ENCODE data around the gene ELL.
A peak's percentile ranks its signal among the peaks of the same experiment; 100 is the strongest.

Gene ELL

GRCh38 chr19:18521692-18522123, at the start of gene ELL:
Gene ELL (minus strand): TSS chr19:18522070. CDS start chr19:18522055, 15 bp downstream.
- no peaks in the 10 kb centered on the region for H3K27me3 ChIP-seq (ENCODE audit: control insufficient read depth in 1 of 2, insufficient read depth in 2 of 2, low read length in 2 of 2)
- H3K27ac ChIP-seq (ENCODE audit: low read length): peak within 1 kb of the TSS; percentile 89
- no peaks in the 10 kb centered on the region for H3K9me3 ChIP-seq (ENCODE audit: control insufficient read depth in 2 of 2, low read length in 2 of 2)
- no peaks in the 10 kb centered on the region for H3K36me3 ChIP-seq (ENCODE audit: control insufficient read depth in 2 of 2, insufficient read depth in 2 of 2, low read length in 2 of 2)
- H3K4me1 ChIP-seq (ENCODE audit: control insufficient read depth, insufficient read depth, low read length): peaks cover 13% of the 10 kb centered on the region
- peak within 1 kb of the TSS; percentile 93 to 95 for H3K4me3 ChIP-seq (ENCODE audit: low read length in 2 of 2)
- H3K9ac ChIP-seq (ENCODE audit: low read length in 2 of 2): peak within 1 kb of the TSS; percentile 97 to 99

DNA sequence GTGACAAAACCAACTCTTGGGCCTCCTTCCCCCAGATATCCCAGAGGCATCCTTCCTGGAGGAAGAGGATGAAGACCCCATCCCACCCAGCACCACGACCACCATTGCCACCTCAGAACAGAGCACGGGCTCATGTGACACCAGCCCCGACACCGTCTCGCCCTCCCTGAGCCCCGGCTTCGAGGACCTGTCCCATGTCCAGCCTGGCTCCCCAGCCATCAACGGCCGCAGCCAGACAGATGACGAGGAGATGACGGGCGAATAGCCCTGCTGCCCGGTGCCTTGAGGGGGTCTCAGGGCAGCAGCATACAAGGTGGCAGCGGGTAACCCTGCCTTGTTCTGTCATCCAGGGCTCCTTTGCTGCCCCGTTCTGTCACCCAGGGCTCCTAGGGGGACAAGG, 46.5 kb upstream of the ELL start:
- Histone ChIP-seq H3K27ac (ENCODE audit: low read length) (no peak overlapping the region), H3K36me3 (ENCODE audit: control insufficient read depth in 2 of 2, insufficient read depth in 2 of 2, low read length in 2 of 2) (peaks cover 32 to 41% of the 10 kb centered on the region in 2 donors), H3K4me3 (ENCODE audit: low read length in 2 of 2) (no peak overlapping the region), H3K27me3 (ENCODE audit: control insufficient read depth in 1 of 2, insufficient read depth in 2 of 2, low read length in 2 of 2) (no peaks in the 10 kb centered on the region), H3K9me3 (ENCODE audit: control insufficient read depth in 2 of 2, low read length in 2 of 2) (no peaks in the 10 kb centered on the region), H3K4me1 (ENCODE audit: control insufficient read depth, insufficient read depth, low read length) (peaks cover 12% of the 10 kb centered on the region), H3K9ac (ENCODE audit: low read length in 2 of 2) (no peak overlapping the region)

GRCh38 chr19:18566953-18567352, 45.1 kb upstream of the ELL start:
- Histone ChIP-seq H3K27ac (ENCODE audit: low read length) (no peak overlapping the region), H3K4me3 (ENCODE audit: low read length in 2 of 2) (no peak overlapping the region), H3K36me3 (ENCODE audit: control insufficient read depth in 2 of 2, insufficient read depth in 2 of 2, low read length in 2 of 2) (peaks cover 35 to 46% of the 10 kb centered on the region in 2 donors), H3K9ac (ENCODE audit: low read length in 2 of 2) (no peak overlapping the region), H3K9me3 (ENCODE audit: control insufficient read depth in 2 of 2, low read length in 2 of 2) (no peaks in the 10 kb centered on the region), H3K27me3 (ENCODE audit: control insufficient read depth in 1 of 2, insufficient read depth in 2 of 2, low read length in 2 of 2) (no peaks in the 10 kb centered on the region), H3K4me1 (ENCODE audit: control insufficient read depth, insufficient read depth, low read length) (no peaks in the 10 kb centered on the region)

- Histone ChIP-seq H3K27me3 (ENCODE audit: control insufficient read depth in 1 of 2, insufficient read depth in 2 of 2, low read length in 2 of 2) (no peaks in the 10 kb centered on the region), H3K36me3 (ENCODE audit: control insufficient read depth in 2 of 2, insufficient read depth in 2 of 2, low read length in 2 of 2) (peaks cover 18 to 29% of the 10 kb centered on the region in 2 donors), H3K4me1 (ENCODE audit: control insufficient read depth, insufficient read depth, low read length) (peaks cover 13% of the 10 kb centered on the region), H3K9ac (ENCODE audit: low read length in 2 of 2) (no peak overlapping the region), H3K4me3 (ENCODE audit: low read length in 2 of 2) (no peak overlapping the region), H3K9me3 (ENCODE audit: control insufficient read depth in 2 of 2, low read length in 2 of 2) (no peaks in the 10 kb centered on the region), H3K27ac (ENCODE audit: low read length) (no peak overlapping the region)
Measured at GRCh38 chr19:18562086-18562485, 40.2 kb upstream of the ELL start.

DNA sequence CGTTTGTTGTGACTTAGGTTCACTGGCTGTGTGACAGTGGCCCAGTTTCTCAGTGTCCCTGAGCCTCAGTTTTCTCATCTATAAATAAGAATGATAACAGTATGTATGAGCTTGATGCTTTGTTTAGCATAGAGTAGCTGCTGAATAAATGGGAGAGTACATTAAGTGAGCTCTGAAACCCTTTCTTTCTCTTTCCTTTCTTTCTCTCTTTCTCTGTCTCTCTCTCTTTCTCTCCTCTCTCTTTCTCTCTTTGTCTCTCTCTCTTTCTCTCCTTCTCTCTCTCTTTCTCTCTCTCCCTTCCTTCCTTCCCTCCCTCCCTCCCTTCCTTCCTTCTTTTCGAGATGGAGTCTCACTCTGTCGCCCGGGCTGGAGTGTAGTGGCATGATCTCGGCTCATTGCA, 37.8 kb upstream of the ELL start:
- Histone ChIP-seq H3K27ac (ENCODE audit: low read length) (no peak overlapping the region), H3K27me3 (ENCODE audit: control insufficient read depth in 1 of 2, insufficient read depth in 2 of 2, low read length in 2 of 2) (no peaks in the 10 kb centered on the region), H3K4me1 (ENCODE audit: control insufficient read depth, insufficient read depth, low read length) (peaks cover 13% of the 10 kb centered on the region), H3K36me3 (ENCODE audit: control insufficient read depth in 2 of 2, insufficient read depth in 2 of 2, low read length in 2 of 2) (peaks cover 7 to 15% of the 10 kb centered on the region in 2 donors), H3K9ac (ENCODE audit: low read length in 2 of 2) (no peak overlapping the region), H3K4me3 (ENCODE audit: low read length in 2 of 2) (no peak overlapping the region), H3K9me3 (ENCODE audit: control insufficient read depth in 2 of 2, low read length in 2 of 2) (no peaks in the 10 kb centered on the region)

GRCh38 chr19:18558604-18559003, 36.7 kb upstream of the ELL start:
- H3K27me3 ChIP-seq (ENCODE audit: control insufficient read depth in 1 of 2, insufficient read depth in 2 of 2, low read length in 2 of 2): no peaks in the 10 kb centered on the region
- H3K4me1 ChIP-seq (ENCODE audit: control insufficient read depth, insufficient read depth, low read length): peaks cover 13% of the 10 kb centered on the region
- H3K27ac ChIP-seq (ENCODE audit: low read length): peak overlapping the region; percentile 93
- peak overlapping the region; percentile 92 to 95 for H3K4me3 ChIP-seq (ENCODE audit: low read length in 2 of 2)
- no peaks in the 10 kb centered on the region for H3K9me3 ChIP-seq (ENCODE audit: control insufficient read depth in 2 of 2, low read length in 2 of 2)
- H3K9ac ChIP-seq (ENCODE audit: low read length in 2 of 2): peak overlapping the region; percentile 96 to 99
- peaks cover 4 to 9% of the 10 kb centered on the region in 2 donors for H3K36me3 ChIP-seq (ENCODE audit: control insufficient read depth in 2 of 2, insufficient read depth in 2 of 2, low read length in 2 of 2)

DNA sequence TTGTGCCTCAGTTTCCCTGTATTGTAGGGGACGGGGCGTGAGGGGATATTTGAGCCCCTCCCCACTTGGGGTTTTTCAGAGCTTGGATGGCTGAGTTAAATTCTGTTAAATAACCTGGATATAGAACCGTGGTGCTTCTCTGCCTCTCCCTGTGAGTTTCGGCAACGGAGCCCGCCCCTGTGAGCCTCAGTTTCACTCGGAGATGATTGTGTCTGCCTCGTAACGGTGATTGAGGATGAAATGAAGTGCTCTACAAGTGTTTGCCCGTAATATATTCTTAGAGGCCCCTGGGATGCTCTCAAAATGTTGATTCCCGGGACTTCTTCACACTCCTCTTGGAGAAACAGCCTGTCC, 36.3 kb upstream of the ELL start:
- no peaks in the 10 kb centered on the region for H3K9me3 ChIP-seq (ENCODE audit: control insufficient read depth in 2 of 2, low read length in 2 of 2)
- peak overlapping the region; percentile 96 to 99 for H3K9ac ChIP-seq (ENCODE audit: low read length in 2 of 2)
- H3K4me1 ChIP-seq (ENCODE audit: control insufficient read depth, insufficient read depth, low read length): peaks cover 13% of the 10 kb centered on the region
- peak overlapping the region; percentile 93 for H3K27ac ChIP-seq (ENCODE audit: low read length)
- H3K4me3 ChIP-seq (ENCODE audit: low read length in 2 of 2): peak overlapping the region; percentile 92 to 95
- peaks cover 4 to 6% of the 10 kb centered on the region in 2 donors for H3K36me3 ChIP-seq (ENCODE audit: control insufficient read depth in 2 of 2, insufficient read depth in 2 of 2, low read length in 2 of 2)
- no peaks in the 10 kb centered on the region for H3K27me3 ChIP-seq (ENCODE audit: control insufficient read depth in 1 of 2, insufficient read depth in 2 of 2, low read length in 2 of 2)

DNA sequence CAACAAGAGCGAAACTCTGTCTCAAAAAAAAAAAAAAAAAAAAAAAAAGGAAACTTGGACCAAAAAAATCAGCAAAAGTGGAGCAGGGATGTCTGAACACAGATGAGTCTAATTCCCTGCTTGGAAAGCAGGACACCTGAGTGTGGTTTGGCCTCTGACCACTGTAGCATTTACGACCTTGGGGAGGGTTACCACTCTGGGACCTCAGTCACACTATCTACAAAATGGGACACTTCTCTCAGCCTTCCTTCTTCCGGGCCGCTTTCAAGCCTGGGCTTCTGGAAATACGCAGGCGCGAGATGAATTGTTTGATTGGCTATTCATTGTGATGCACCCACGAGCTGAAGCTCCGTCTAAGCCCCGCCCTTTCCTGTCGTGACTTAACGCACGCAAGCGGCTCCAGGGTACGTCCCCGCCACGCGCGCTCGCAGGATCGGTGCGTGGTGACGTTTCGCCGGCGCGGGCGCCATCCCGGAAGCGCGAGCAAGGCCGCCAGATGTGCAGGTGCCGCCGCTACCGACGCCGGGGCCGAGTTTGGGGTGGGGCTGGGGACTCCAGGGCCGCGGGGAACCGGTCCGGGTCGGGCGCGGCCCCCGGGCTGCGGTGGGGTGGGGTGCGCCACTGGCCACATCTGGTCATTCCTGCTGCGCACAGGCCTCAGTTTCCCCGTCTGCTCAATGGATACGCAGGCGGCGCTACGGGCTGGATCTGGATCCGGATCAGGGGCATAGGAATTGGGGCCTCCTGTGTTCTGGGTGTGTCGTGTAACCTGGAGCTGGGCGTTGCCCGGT, 35.7 kb upstream of the ELL start, which contains the start of gene KXD1:
Gene KXD1, plus strand, starts transcription at position 460 of the 791 bp plus-strand sequence. CDS start 4,187 bp downstream, outside the sequence.
- Histone ChIP-seq H3K4me3 (ENCODE audit: low read length in 2 of 2) (peak within 1 kb of the TSS; percentile 92 to 95), H3K27ac (ENCODE audit: low read length) (peak within 1 kb of the TSS; percentile 93), H3K9ac (ENCODE audit: low read length in 2 of 2) (peak within 1 kb of the TSS; percentile 96 to 99), H3K9me3 (ENCODE audit: control insufficient read depth in 2 of 2, low read length in 2 of 2) (no peaks in the 10 kb centered on the region), H3K36me3 (ENCODE audit: control insufficient read depth in 2 of 2, insufficient read depth in 2 of 2, low read length in 2 of 2) (peaks cover 0 to 1% of the 10 kb centered on the region in 2 donors), H3K4me1 (ENCODE audit: control insufficient read depth, insufficient read depth, low read length) (peaks cover 13% of the 10 kb centered on the region), H3K27me3 (ENCODE audit: control insufficient read depth in 1 of 2, insufficient read depth in 2 of 2, low read length in 2 of 2) (no peaks in the 10 kb centered on the region)

DNA sequence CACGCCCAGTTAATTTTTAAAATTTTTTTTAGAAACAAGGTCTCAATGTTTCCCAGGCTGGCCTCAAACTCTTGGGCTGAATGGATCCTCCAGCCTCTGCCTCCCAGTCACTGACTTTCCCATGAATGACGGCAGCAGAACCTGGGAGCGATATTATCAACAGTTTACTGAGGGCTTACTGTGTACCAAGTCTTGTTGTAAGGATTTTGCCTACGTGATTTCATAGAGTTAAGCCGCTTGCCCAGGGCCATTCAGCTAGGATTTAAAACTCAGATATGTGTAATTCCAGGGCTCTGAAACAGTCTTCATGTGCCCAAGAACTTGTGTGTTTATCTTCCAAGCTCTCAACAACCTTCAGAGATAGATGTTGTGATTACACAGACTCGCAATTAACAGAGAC, 29.8 kb upstream of the ELL start:
- no peak overlapping the region for H3K9ac ChIP-seq (ENCODE audit: low read length in 2 of 2)
- no peaks in the 10 kb centered on the region for H3K9me3 ChIP-seq (ENCODE audit: control insufficient read depth in 2 of 2, low read length in 2 of 2)
- no peaks in the 10 kb centered on the region for H3K36me3 ChIP-seq (ENCODE audit: control insufficient read depth in 2 of 2, insufficient read depth in 2 of 2, low read length in 2 of 2)
- H3K27ac ChIP-seq (ENCODE audit: low read length): no peak overlapping the region
- H3K27me3 ChIP-seq (ENCODE audit: control insufficient read depth in 1 of 2, insufficient read depth in 2 of 2, low read length in 2 of 2): no peaks in the 10 kb centered on the region
- H3K4me3 ChIP-seq (ENCODE audit: low read length in 2 of 2): no peak overlapping the region
- no peaks in the 10 kb centered on the region for H3K4me1 ChIP-seq (ENCODE audit: control insufficient read depth, insufficient read depth, low read length)

DNA sequence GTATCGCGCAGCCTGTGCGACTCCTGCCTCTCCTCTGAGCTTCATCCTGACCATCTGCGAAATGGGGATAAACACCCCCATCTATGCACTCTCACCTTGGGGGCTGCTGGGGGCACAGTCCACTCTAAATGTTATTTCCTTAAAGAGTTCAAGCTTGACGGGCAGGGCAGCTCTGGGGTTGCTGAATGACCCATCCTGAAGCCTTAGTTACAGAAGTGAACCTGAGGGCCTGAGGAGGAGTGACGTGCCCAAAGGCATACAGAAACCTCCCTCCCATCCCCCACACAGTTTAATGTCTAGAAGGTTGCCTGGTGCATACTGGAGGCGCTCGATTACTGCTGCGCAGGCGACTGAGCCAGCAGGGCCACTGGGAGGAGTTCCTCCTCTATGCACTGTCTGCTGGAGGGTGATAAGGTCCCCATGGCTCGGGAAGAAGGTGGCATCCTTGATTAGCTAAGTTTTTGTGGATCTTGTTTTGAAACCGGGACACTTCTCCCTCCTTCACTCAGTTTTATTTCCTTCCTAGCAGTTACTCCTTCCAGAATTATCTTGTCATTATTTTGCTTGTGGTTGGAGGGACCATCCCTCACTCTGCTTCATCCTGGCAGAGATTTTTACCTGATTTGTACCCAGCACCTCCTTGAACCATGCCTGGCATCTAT, 22.1 kb upstream of the ELL start:
- H3K9ac ChIP-seq (ENCODE audit: low read length in 2 of 2): peak overlapping the region; percentile 68 to 69
- peaks cover 12 to 20% of the 10 kb centered on the region in 2 donors for H3K36me3 ChIP-seq (ENCODE audit: control insufficient read depth in 2 of 2, insufficient read depth in 2 of 2, low read length in 2 of 2)
- no peaks in the 10 kb centered on the region for H3K9me3 ChIP-seq (ENCODE audit: control insufficient read depth in 2 of 2, low read length in 2 of 2)
- no peaks in the 10 kb centered on the region for H3K27me3 ChIP-seq (ENCODE audit: control insufficient read depth in 1 of 2, insufficient read depth in 2 of 2, low read length in 2 of 2)
- H3K4me3 ChIP-seq (ENCODE audit: low read length in 2 of 2): peak overlapping the region; percentile 60 to 69
- peaks cover 11% of the 10 kb centered on the region for H3K4me1 ChIP-seq (ENCODE audit: control insufficient read depth, insufficient read depth, low read length)
- H3K27ac ChIP-seq (ENCODE audit: low read length): no peak overlapping the region
